K562 (cell line): Measurements from ENCODE around the gene TUT4. TPM values are rescaled to one million over a fixed set of nuclear protein-coding genes. Genes with fewer than 3 reads are reported as not detected.

Experiments
- ATAC-seq: fragments of 200-7000 bp; cut with Tn5 transposase; 3 replicates; pipeline ENCODE4 v1.9.1; 2020; ENCODE audit warnings: moderate library complexity
- BruUV-seq: library from RNA; stranded (reverse); fragments of 400-500 nt; replicated peaks from 2 replicates; lab custom pipeline; 2021; lab: Mats Ljungman, UMichigan
- CTCF ChIA-PET: fragments of 300-600 bp; formaldehyde crosslinking; extraction: SDS; loops from one replicate; lab custom pipeline; 2021; ENCODE audit warnings: low intra/inter-chr PET ratio; lab: Yijun Ruan, JAX
- POLR2A ChIA-PET: fragments of 300-600, 350-650 bp; sonication (Branson Sonifier 250); formaldehyde crosslinking; extraction: SDS; loops from one replicate; lab custom pipeline; 2021; ENCODE audit warnings: antibody characterized with exemption, inconsistent platforms; lab: Yijun Ruan, JAX
- DNase-seq, 4 experiments: peaks; one replicate each; pipeline versions ENCODE4 v3.0.0 to v3.0.0-alpha.2; 2011 to 2018; ENCODE audit warnings: low spot score in 3 of 4, mixed read lengths in 3 of 4; ENCODE audit errors: extremely low read depth in 1 of 4
- FAIRE-seq: peaks from 2 replicates; lab custom pipeline; 2011; peaks lifted over from hg19 to GRCh38; lab: Jason Lieb, UNC
- H2AFZ ChIP-seq: 2 replicates; pipeline ENCODE4 v1.6.0; 2011; ENCODE audit warnings: low read depth, low read length, control low read depth, inconsistent platforms
- H3K27ac ChIP-seq: fragments of 200-600 bp; 3 replicates; pipeline ENCODE4 v1.8.0; 2011; ENCODE audit warnings: low read depth, mild to moderate bottlenecking, control low read depth, inconsistent platforms, low read length, moderate library complexity, mixed read lengths; ENCODE audit errors: extremely low read depth
- H3K27me3 ChIP-seq, 2 experiments: fragments of 300-600 bp in 1 of 2; 2 replicates in 1 of 2; 3 replicates in 1 of 2; pipeline versions ENCODE4 v1.6.0 to v1.8.0; 2011; ENCODE audit warnings: inconsistent platforms in 2 of 2, low read length in 2 of 2, mild to moderate bottlenecking in 1 of 2, mixed read lengths in 1 of 2, moderate library complexity in 1 of 2; ENCODE audit not compliant: control insufficient read depth in 2 of 2, insufficient read depth in 2 of 2
- H3K36me3 ChIP-seq: fragments of 300-600 bp; 3 replicates; pipeline ENCODE4 v1.8.0; 2011; ENCODE audit warnings: mild to moderate bottlenecking, low read length, inconsistent platforms; ENCODE audit not compliant: control insufficient read depth, insufficient read depth
- H3K4me1 ChIP-seq, 2 experiments: fragments of 200-600 bp in 1 of 2; replicated peaks in 1 of 2; 2 replicates in 1 of 2; 3 replicates in 1 of 2; pipeline versions ENCODE4 v1.5.1 to v1.8.0; 2011; ENCODE audit warnings: inconsistent platforms in 2 of 2, low read length in 2 of 2, mild to moderate bottlenecking in 1 of 2, mixed read lengths in 1 of 2, moderate library complexity in 1 of 2; ENCODE audit not compliant: control insufficient read depth in 2 of 2, insufficient read depth in 2 of 2
- H3K4me2 ChIP-seq: 2 replicates; pipeline ENCODE4 v1.6.1; 2011; ENCODE audit warnings: low read length, control low read depth, inconsistent platforms, mixed read lengths; ENCODE audit not compliant: insufficient read depth
- H3K4me3 ChIP-seq: fragments of 200-600 bp; sonication (generic), shearing (Covaris generic); 2 replicates; pipeline ENCODE4 v1.5.1; 2016; ENCODE audit warnings: control low read depth, inconsistent platforms
- H3K79me2 ChIP-seq: fragments of 200-600 bp; 3 replicates; pipeline ENCODE4 v1.8.0; 2011; ENCODE audit warnings: low read length, inconsistent platforms; ENCODE audit not compliant: control insufficient read depth, insufficient read depth
- H3K9ac ChIP-seq, 2 experiments: 2 replicates each; pipeline versions ENCODE4 v1.6.0 to v1.6.1; 2011; ENCODE audit warnings: low read depth in 2 of 2, low read length in 2 of 2, control low read depth in 1 of 2, inconsistent platforms in 1 of 2, mild to moderate bottlenecking in 1 of 2, mixed read lengths in 1 of 2; ENCODE audit not compliant: insufficient read depth in 1 of 2
- H3K9me1 ChIP-seq: one replicate; pipeline ENCODE4 v1.6.0; 2011; ENCODE audit warnings: inconsistent platforms, mild to moderate bottlenecking, low read length, moderate library complexity; ENCODE audit not compliant: control insufficient read depth, insufficient read depth
- H3K9me3 ChIP-seq: replicated peaks from 2 replicates; pipeline ENCODE4 v1.5.1; 2011; ENCODE audit warnings: low read depth, low read length, inconsistent platforms; ENCODE audit not compliant: control insufficient read depth, insufficient read depth
- H4K20me1 ChIP-seq: replicated peaks from 2 replicates; pipeline ENCODE4 v1.6.1; 2011; ENCODE audit warnings: low read length, inconsistent platforms, mixed read lengths; ENCODE audit not compliant: control insufficient read depth, insufficient read depth
- ADNP ChIP-seq: fragments of 200-800 bp; sonication (Bioruptor generic); IDR thresholded peaks from 2 replicates; pipeline ENCODE4 v1.6.1; 2016; ENCODE audit warnings: missing genetic modification characterization, missing compliant biosample characterization
- ARHGAP35 ChIP-seq: fragments of 450-650 bp; IDR thresholded peaks from 2 replicates; pipeline ENCODE4 v1.6.1; 2018; ENCODE audit not compliant: partially characterized antibody
- BRD4 ChIP-seq: fragments of 200-600 bp; sonication (generic); IDR thresholded peaks from 2 replicates; pipeline ENCODE4 v1.6.1; 2017; ENCODE audit warnings: inconsistent platforms
- CEBPB ChIP-seq: fragments of 450-650 bp; IDR thresholded peaks from 2 replicates; pipeline ENCODE4 v1.6.1; 2016; ENCODE audit warnings: missing genetic modification characterization, missing compliant biosample characterization
- FOS ChIP-seq: IDR thresholded peaks from 3 replicates; pipeline ENCODE4 v1.6.1; 2011; ENCODE audit not compliant: insufficient read length; ENCODE audit errors: extremely low read depth
- FOSL1 ChIP-seq: fragments of 200-800 bp; sonication (Bioruptor generic); conservative IDR thresholded peaks from 2 replicates; pipeline ENCODE4 v1.6.1; 2016; ENCODE audit warnings: missing genetic modification characterization, missing compliant biosample characterization
- IRF1 ChIP-seq: sonication (generic); formaldehyde crosslinking; IDR thresholded peaks from 2 replicates; pipeline ENCODE4 v1.8.0; 2022; ENCODE audit warnings: missing genetic modification reagents, mild to moderate bottlenecking, borderline replicate concordance
- JUND ChIP-seq, 2 experiments: IDR thresholded peaks; 2 replicates in 1 of 2; 3 replicates in 1 of 2; pipeline ENCODE4 v1.6.1; 2011; ENCODE audit warnings: borderline replicate concordance in 2 of 2, low read depth in 2 of 2, low read length in 2 of 2, improper control_type of control experiment in 1 of 2, missing biosample characterization in 1 of 2, missing genetic modification characterization in 1 of 2, missing genetic modification reagents in 1 of 2
- KDM1A ChIP-seq, 2 experiments: fragments of 450-650 bp; IDR thresholded peaks; 2 replicates each; pipeline ENCODE4 v1.6.1; 2016; ENCODE audit warnings: mild to moderate bottlenecking in 2 of 2
- MTA1 ChIP-seq: fragments of 450-650 bp; IDR thresholded peaks from 2 replicates; pipeline ENCODE4 v1.6.1; 2017; ENCODE audit warnings: borderline replicate concordance
- POLR2B ChIP-seq: fragments of 450-650 bp; IDR thresholded peaks from 2 replicates; pipeline ENCODE4 v1.6.1; 2018; ENCODE audit warnings: low read depth; ENCODE audit not compliant: partially characterized antibody
- RCOR1 ChIP-seq, 2 experiments: IDR thresholded peaks; 2 replicates each; pipeline ENCODE4 v1.6.1; 2012; ENCODE audit warnings: low read depth in 2 of 2, low read length in 2 of 2, borderline replicate concordance in 1 of 2, improper control_type of control experiment in 1 of 2
- SMARCA4 ChIP-seq: fragments of 450-650 bp; IDR thresholded peaks from 2 replicates; pipeline ENCODE4 v1.6.1; 2016
- SMARCC2 ChIP-seq: fragments of 450-650 bp; IDR thresholded peaks from 2 replicates; pipeline ENCODE4 v1.6.1; 2017; ENCODE audit warnings: antibody characterized with exemption, moderate library complexity, mild to moderate bottlenecking, low read depth
- SMARCE1 ChIP-seq: fragments of 450-650 bp; IDR thresholded peaks from 2 replicates; pipeline ENCODE4 v1.7.1; 2016; ENCODE audit warnings: mild to moderate bottlenecking
- SMC3 ChIP-seq: conservative IDR thresholded peaks from 2 replicates; pipeline ENCODE4 v1.6.1; 2011; ENCODE audit warnings: low read depth, low read length, improper control_type of control experiment; ENCODE audit not compliant: insufficient read depth
- TEAD4 ChIP-seq, 2 experiments: sonication (generic) in 1 of 2; formaldehyde crosslinking in 1 of 2; IDR thresholded peaks; 2 replicates each; pipeline versions ENCODE4 v1.6.1 to v1.8.0; 2012 to 2022; ENCODE audit warnings: borderline replicate concordance in 1 of 2, inconsistent platforms in 1 of 2, low read length in 1 of 2, mild to moderate bottlenecking in 1 of 2, missing genetic modification reagents in 1 of 2
- TRIM25 ChIP-seq: fragments of 450-650 bp; IDR thresholded peaks from 2 replicates; pipeline ENCODE4 v1.7.0; 2016; ENCODE audit warnings: borderline replicate concordance
- ZNF280B ChIP-seq: fragments of 250-450 bp; sonication (Bioruptor Pico); IDR thresholded peaks from 2 replicates; pipeline ENCODE4 v1.5.1; 2021; ENCODE audit warnings: mild to moderate bottlenecking
- WGBS: fragments of 100-300 bp; shearing (Covaris generic); methylation state at CpG from one replicate; pipeline ENCODE4 v1.1.6; 2016; ENCODE audit warnings: low coverage, mixed read lengths; ENCODE audit not compliant: insufficient coverage; ENCODE audit errors: missing lambda C conversion rate; 5-methylcytosine and 5-hydroxymethylcytosine counted together
- in situ Hi-C: fragments of 300-500 bp; cut with MboI; formaldehyde crosslinking; loops from 4 replicates; pipeline ENCODE4 v1.15.0; 2018; ENCODE audit warnings: inconsistent platforms, mixed read lengths
- intact Hi-C: fragments of 100-400 bp; cut with micrococcal nuclease; formaldehyde crosslinking; loops from 2 replicates; pipeline ENCODE4 v1.14.2; 2022
- polyA plus RNA-seq, 8 experiments: library from polyadenylated mRNA; depleted of rRNA in 4 of 8; stranded (reverse) in 5 of 8; unstranded in 3 of 8; fragments of >200 nt; fragmentation: Nextera tagmentation in 2 of 8; fragmentation: Illumina TruSeq in 1 of 8; extraction: Ambion mirVana in 2 of 8; extraction: Trizol in 1 of 8; gene quantifications; 2 replicates each; pipeline versions ENCODE4 v1.2.1 to v1.2.3, GENCODE V29; 2011 to 2014; ENCODE audit warnings: inconsistent platforms in 1 of 8, missing spikeins in 1 of 8
- total RNA-seq, 7 experiments: library from RNA; depleted of rRNA in 6 of 7; stranded (reverse); fragments of >200 nt in 6 of 7; fragmentation: Illumina TruSeq in 2 of 7; extraction: Trizol in 2 of 7; gene quantifications; 2 replicates each; pipeline versions ENCODE4 v1.2.1 to v1.2.3, GENCODE V29; 2011 to 2021; ENCODE audit warnings: low replicate concordance in 1 of 7

Gene TUT4
- total and polyA plus RNA-seq, 9 of the 15 experiments (the other 6 are each of a cell fraction or from before 2014, with no cell fraction given) = 15.8 to 53.5 (median 36.7) TPM

- intact Hi-C loops = no loop called here
- no peak overlapping the region for H3K27ac ChIP-seq
- ChIA-PET POLR2A (interaction anchor here (0.7 to 1.4 kb wide), 2 partner anchors 10 to 22 kb away, joined by 3 to 4 read pairs; no protein-coding TSS in a partner anchor), CTCF (interaction anchor here (0.8 kb wide), 1 partner anchor 112 kb away, joined by 3 read pairs; no protein-coding TSS in a partner anchor)
- no peaks in the 10 kb centered on the region for H3K36me3 ChIP-seq
- no peaks in the 10 kb centered on the region for H3K79me2 ChIP-seq
- no peak overlapping the region for H3K4me3 ChIP-seq
- no peaks in the 10 kb centered on the region for H3K27me3 ChIP-seq
- no peaks in the 10 kb centered on the region for H4K20me1 ChIP-seq
- H3K4me2 ChIP-seq = no peak overlapping the region
- no peaks in the 10 kb centered on the region; a peak in 1 of 5 replicates for H3K4me1 ChIP-seq
- H2AFZ ChIP-seq = no peak overlapping the region
- WGBS = 0% methylated on average over 2 of the region's 2 CpGs
- DNase-seq (peak in 1 of 4 experiments; percentile 44), FAIRE-seq (no peak), ATAC-seq (0 out of 3 replicates have a peak, but pooled peaks have one; percentile 9)
- no peak overlapping the region for H3K9ac ChIP-seq
- no TSS peak for BruUV-seq
- no peaks in the 10 kb centered on the region for H3K9me3 ChIP-seq
- in situ Hi-C loops = no loop called here
- no peaks in the 10 kb centered on the region for H3K9me1 ChIP-seq
- peak; percentile 90 for TF ChIP-seq JUND (IDR thresholded peaks at IDR 0.05; ENCODE audit: borderline replicate concordance, low read depth, low read length)
- peak; percentile 94; the same call in 2 of the 3 replicates for TF ChIP-seq JUND (tag; IDR thresholded peaks at IDR 0.05; ENCODE audit: borderline replicate concordance, low read depth, low read length)
- no peak for TF ChIP-seq ZNF280B
- peak in 1 of 2 experiments; percentile 85; a peak in 2 of 4 replicates for TF ChIP-seq RCOR1 (IDR thresholded peaks at IDR 0.05; ENCODE audit: borderline replicate concordance in 1 of 2, low read depth in 2 of 2, low read length in 2 of 2)
- no peak for TF ChIP-seq BRD4
- no peak for TF ChIP-seq SMC3
- TF ChIP-seq ADNP (tag) = 0 out of 2 replicates have a peak, but pooled peaks have one; percentile 25
- peak; percentile 22; the same call in 1 of the 2 replicates for TF ChIP-seq TEAD4 (IDR thresholded peaks at IDR 0.05; ENCODE audit: low read length)
- TF ChIP-seq TEAD4 (CRISPR knock-in tag; IDR thresholded peaks at IDR 0.05; ENCODE audit: borderline replicate concordance) = no peak
- TF ChIP-seq KDM1A (IDR thresholded peaks at IDR 0.05) = peak; percentile 87 to 89
- TF ChIP-seq SMARCE1 = peak; percentile 78; the same call in 1 of the 2 replicates
- peak; percentile 96 for TF ChIP-seq FOSL1
- TF ChIP-seq POLR2B = no peak
- TF ChIP-seq ARHGAP35 = no peak
- peak; percentile 23; the same call in 1 of the 2 replicates for TF ChIP-seq MTA1
- TF ChIP-seq TRIM25 = no peak
- no peak for TF ChIP-seq IRF1 (CRISPR knock-in tag)
- peak; percentile 41; the same call in 1 of the 2 replicates for TF ChIP-seq SMARCC2
- TF ChIP-seq SMARCA4 = peak; percentile 69
- TF ChIP-seq FOS = peak; percentile 69
- TF ChIP-seq CEBPB = peak; percentile 63
Observed at GRCh38 chr1:52574594-52574993, 21.7 kb upstream of the TUT4 start.
